Muscle layer of duodenum (tissue), 2 donors: ENCODE results near the gene ADD1.
"Not testable (repeated sequence)": the region's sequence is repeated elsewhere in the genome, so short reads cannot be mapped to it uniquely, and the experiment has no call there.

ENCODE experiments used
- H3K27ac ChIP-seq: one replicate; pipeline ENCODE4 v1.7.0; 2013; ENCODE audit warnings: mild to moderate bottlenecking, low read length
- H3K27me3 ChIP-seq: one replicate; pipeline ENCODE4 v1.7.0; 2013; ENCODE audit warnings: low read depth, mild to moderate bottlenecking, control low read depth, low read length
- H3K36me3 ChIP-seq, 2 donors: one replicate each; pipeline ENCODE4 v1.7.0; 2013; ENCODE audit warnings: low read length in 2 of 2, control low read depth in 1 of 2, mild to moderate bottlenecking in 1 of 2; ENCODE audit not compliant: insufficient read depth in 2 of 2, control insufficient read depth in 1 of 2
- H3K4me1 ChIP-seq, 2 donors: one replicate each; pipeline ENCODE4 v1.7.0; 2013; ENCODE audit warnings: low read length in 2 of 2, mild to moderate bottlenecking in 2 of 2, control low read depth in 1 of 2, moderate library complexity in 1 of 2; ENCODE audit not compliant: insufficient read depth in 2 of 2, control insufficient read depth in 1 of 2
- H3K4me3 ChIP-seq, 2 donors: one replicate each; pipeline ENCODE4 v1.7.0; 2013; ENCODE audit warnings: low read length in 2 of 2, low read depth in 1 of 2, mild to moderate bottlenecking in 1 of 2
- H3K9me3 ChIP-seq, 2 donors: one replicate each; pipeline ENCODE4 v1.7.0; 2013; ENCODE audit warnings: low read length in 2 of 2, control low read depth in 1 of 2, mild to moderate bottlenecking in 1 of 2; ENCODE audit not compliant: control insufficient read depth in 1 of 2
- donor health status: healthy.

The ADD1 gene

GRCh38 chr4:2908686-2909085 is 65.0 kb downstream of the ADD1 start:
- Histone ChIP-seq H3K4me3 (no peak overlapping the region), H3K27me3 (no peaks in the 10 kb centered on the region), H3K27ac (no peak overlapping the region), H3K4me1 (no peaks in the 10 kb centered on the region), H3K9me3 (no peaks in the 10 kb centered on the region), H3K36me3 (peaks cover 65 to 95% of the 10 kb centered on the region in 2 donors)

GRCh38 chr4:2909583-2909982 is 65.9 kb downstream of the ADD1 start:
- H3K4me3 ChIP-seq: no peak overlapping the region
- H3K27me3 ChIP-seq: no peaks in the 10 kb centered on the region
- H3K27ac ChIP-seq: no peak overlapping the region
- no peaks in the 10 kb centered on the region for H3K4me1 ChIP-seq
- H3K36me3 ChIP-seq: peaks cover 63 to 94% of the 10 kb centered on the region in 2 donors
- no peaks in the 10 kb centered on the region for H3K9me3 ChIP-seq

- Histone ChIP-seq H3K4me1 (no peaks in the 10 kb centered on the region), H3K27me3 (no peaks in the 10 kb centered on the region), H3K9me3 (no peaks in the 10 kb centered on the region), H3K36me3 (peaks cover 62 to 94% of the 10 kb centered on the region in 2 donors), H3K27ac (no peak overlapping the region), H3K4me3 (no peak overlapping the region)
These were observed 66.8 kb downstream of the ADD1 start for GRCh38 chr4:2910409-2910808.

- H3K4me3 ChIP-seq: no peak overlapping the region
- no peak overlapping the region for H3K27ac ChIP-seq
- no peaks in the 10 kb centered on the region for H3K4me1 ChIP-seq
- no peaks in the 10 kb centered on the region for H3K9me3 ChIP-seq
- H3K36me3 ChIP-seq: peaks cover 58 to 90% of the 10 kb centered on the region in 2 donors
- no peaks in the 10 kb centered on the region for H3K27me3 ChIP-seq
These were observed 68.2 kb downstream of the ADD1 start for GRCh38 chr4:2911868-2912267.

GRCh38 chr4:2913168-2913567 is 69.5 kb downstream of the ADD1 start:
- H3K4me3 ChIP-seq: no peak overlapping the region
- H3K9me3 ChIP-seq: no peaks in the 10 kb centered on the region
- no peaks in the 10 kb centered on the region for H3K4me1 ChIP-seq
- peaks cover 48 to 82% of the 10 kb centered on the region in 2 donors for H3K36me3 ChIP-seq
- no peaks in the 10 kb centered on the region for H3K27me3 ChIP-seq
- no peak overlapping the region for H3K27ac ChIP-seq

GRCh38 chr4:2914256-2915126 is 70.8 kb downstream of the ADD1 start:
- H3K9me3 ChIP-seq: no peaks in the 10 kb centered on the region
- no peaks in the 10 kb centered on the region for H3K27me3 ChIP-seq
- no peaks in the 10 kb centered on the region for H3K4me1 ChIP-seq
- peaks cover 37 to 69% of the 10 kb centered on the region in 2 donors for H3K36me3 ChIP-seq
- no peak overlapping the region for H3K4me3 ChIP-seq
- H3K27ac ChIP-seq: no peak overlapping the region

- Histone ChIP-seq H3K9me3 (no peaks in the 10 kb centered on the region), H3K36me3 (peaks cover 30 to 56% of the 10 kb centered on the region in 2 donors), H3K4me1 (no peaks in the 10 kb centered on the region), H3K27me3 (no peaks in the 10 kb centered on the region), H3K27ac (no peak overlapping the region), H3K4me3 (no peak overlapping the region)
These were observed 72.1 kb downstream of the ADD1 start for GRCh38 chr4:2915789-2916188.

GRCh38 chr4:2916696-2917095 is 73.1 kb downstream of the ADD1 start:
- not testable (repeated sequence) for H3K4me3 ChIP-seq, H3K27ac ChIP-seq, H3K4me1 ChIP-seq, H3K27me3 ChIP-seq, H3K9me3 ChIP-seq
- H3K36me3 ChIP-seq: peaks cover 26 to 50% of the 10 kb centered on the region in 2 donors

- peaks cover 21 to 43% of the 10 kb centered on the region in 2 donors for H3K36me3 ChIP-seq
These were observed 74.7 kb downstream of the ADD1 start for GRCh38 chr4:2918300-2918699.

GRCh38 chr4:2918714-2919113 is 75.1 kb downstream of the ADD1 start:
- not testable (repeated sequence) for H3K27ac ChIP-seq, H3K4me1 ChIP-seq, H3K27me3 ChIP-seq, H3K4me3 ChIP-seq, H3K9me3 ChIP-seq
- peaks cover 25 to 44% of the 10 kb centered on the region in 2 donors for H3K36me3 ChIP-seq

More at GRCh38 chr4:2918300-2918699, 74.7 kb downstream of the ADD1 start:
- not testable (repeated sequence) for H3K4me1 ChIP-seq, H3K9me3 ChIP-seq, H3K4me3 ChIP-seq, H3K27me3 ChIP-seq, H3K27ac ChIP-seq

GRCh38 chr4:2922453-2923101 is 78.9 kb downstream of the ADD1 start:
- H3K27me3 ChIP-seq, H3K9me3 ChIP-seq, H3K4me3 ChIP-seq, H3K27ac ChIP-seq, H3K4me1 ChIP-seq: not testable (repeated sequence)
- H3K36me3 ChIP-seq: peaks cover 24 to 51% of the 10 kb centered on the region in 2 donors
